ENCODE measurements around the gene AARS2.
A peak's percentile ranks its signal among the peaks of the same experiment; 100 is the strongest.

The AARS2 gene

GRCh38 chr6:44298055-44298803 is 14.9 kb downstream of the AARS2 start:
- ATAC-seq: peak; percentile 25
- TF ChIP-seq PATZ1 (CRISPR knock-in tag; IDR thresholded peaks at IDR 0.05; ENCODE audit: borderline replicate concordance): no peak
- TF ChIP-seq CREB5 (CRISPR knock-in tag; IDR thresholded peaks at IDR 0.05; ENCODE audit: low read depth): no peak
- no peak for TF ChIP-seq TSHZ2 (CRISPR knock-in tag; IDR thresholded peaks at IDR 0.05)
- no peak for TF ChIP-seq RARB (CRISPR knock-in tag; IDR thresholded peaks at IDR 0.05)
- TF ChIP-seq SNAI2 (CRISPR knock-in tag; IDR thresholded peaks at IDR 0.05): no peak
- TF ChIP-seq ZNF70 (CRISPR knock-in tag; IDR thresholded peaks at IDR 0.05): no peak
- no peak for TF ChIP-seq ZFP30 (CRISPR knock-in tag; IDR thresholded peaks at IDR 0.05)
- no peak for TF ChIP-seq ZNF8 (CRISPR knock-in tag; IDR thresholded peaks at IDR 0.05)
- no peak for TF ChIP-seq ZC3H10 (CRISPR knock-in tag; IDR thresholded peaks at IDR 0.05)

GRCh38 chr6:44297063-44298038 is 15.8 kb downstream of the AARS2 start:
- TF ChIP-seq TSHZ2 (CRISPR knock-in tag; IDR thresholded peaks at IDR 0.05) (no peak), ZFP3 (CRISPR knock-in tag; IDR thresholded peaks at IDR 0.05) (peak; percentile 85)
- ATAC-seq: peak; percentile 81

GRCh38 chr6:44294832-44295791 is 18.0 kb downstream of the AARS2 start:
- no peak for TF ChIP-seq TSHZ2 (CRISPR knock-in tag; IDR thresholded peaks at IDR 0.05)
- no peak for TF ChIP-seq ZFP3 (CRISPR knock-in tag; IDR thresholded peaks at IDR 0.05)
- no peak for ATAC-seq

Measured in SK-N-SH treated with all-trans-retinoic acid at 6 μM for 48 hours (cell line).